ENCODE measurements around the gene ARVCF. TPM values are rescaled to one million over a fixed set of nuclear protein-coding genes. Genes with fewer than 3 reads are reported as not detected.

Gene ARVCF
- total and polyA plus RNA-seq, 2 of the 8 experiments (the other 6 are each of a cell fraction or from before 2014, with no cell fraction given): 31.0 to 43.2 TPM

DNA sequence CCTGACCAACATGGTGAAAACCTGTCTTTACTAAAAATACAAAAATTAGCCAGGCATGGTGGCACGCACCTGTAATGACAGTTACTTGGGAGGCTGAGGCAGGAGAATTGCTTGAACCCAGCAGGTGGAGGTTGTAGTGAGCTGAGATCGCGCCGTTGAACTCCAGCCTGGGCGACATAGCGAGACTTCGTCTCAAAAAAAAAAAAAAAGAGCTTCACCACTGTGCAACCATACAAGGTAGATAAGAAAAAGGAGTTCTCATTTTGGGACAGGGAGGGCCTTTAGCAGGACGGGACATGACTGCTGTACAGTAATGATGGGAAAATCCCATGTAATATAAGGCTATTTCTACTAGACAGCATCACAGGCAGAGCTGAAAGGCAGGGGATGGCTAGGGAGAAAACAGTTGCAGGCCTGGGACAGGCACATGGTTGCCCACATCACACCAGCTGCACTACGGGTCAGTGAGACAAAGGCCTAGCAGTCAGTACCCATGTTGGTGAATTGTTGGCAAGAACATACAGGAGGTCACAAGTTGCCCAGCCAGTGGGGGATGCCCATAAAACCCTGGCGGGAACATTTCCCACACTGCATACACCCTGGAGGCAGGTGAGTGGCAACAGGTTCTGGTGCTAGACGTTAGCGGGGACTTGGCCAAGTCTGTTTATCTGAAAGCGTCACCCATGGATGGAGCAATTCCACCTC lies 9.7 kb upstream of the ARVCF start:
- Histone ChIP-seq H3K36me3 (ENCODE audit: control insufficient read depth in 2 of 4, insufficient read depth in 4 of 4, low read length in 3 of 4) (no peaks in the 10 kb centered on the region), H3K79me2 (ENCODE audit: control insufficient read depth in 1 of 2, insufficient read depth in 2 of 2, low read length in 2 of 2) (no peaks in the 10 kb centered on the region)
- CTCF ChIA-PET (ENCODE audit: partially characterized antibody): interaction anchor here (0.7 to 8.6 kb wide), 12 partner anchors 12 to 330 kb away, joined by 3 to 54 read pairs (median 4); no protein-coding TSS in a partner anchor
- TF ChIP-seq FOSL1 (IDR thresholded peaks at IDR 0.05; ENCODE audit: insufficient read depth, low read depth, low read length): no peak
- no peak for TF ChIP-seq KDM1A (IDR thresholded peaks at IDR 0.05; ENCODE audit: borderline replicate concordance, low read length)
- TF ChIP-seq CREB1 (IDR thresholded peaks at IDR 0.05): no peak

More for the DNA sequence above, 9.7 kb upstream of the ARVCF start:
- FAIRE-seq: no peak
- POLR2A ChIA-PET (ENCODE audit: partially characterized antibody): interaction anchor here (1.1 to 1.2 kb wide), 3 partner anchors 14 to 96 kb away, joined by 3 read pairs; no protein-coding TSS in a partner anchor
- no peak overlapping the region for H2AK5ac ChIP-seq (ENCODE audit: low read depth, low read length)
- WGBS, 2 experiments (ENCODE audit: extremely low coverage in 1 of 2, insufficient coverage in 1 of 2, insufficient read length in 1 of 2, insufficient replicate concordance in 2 of 2, low coverage in 1 of 2, low lambda C conversion rate in 2 of 2, missing lambda C conversion rate in 1 of 2): 94% methylated on average over 8 of the region's 13 CpGs; no CpG with 5 or more reads in 1 of the 2 experiments
- H2BK5ac ChIP-seq (ENCODE audit: low read depth, low read length): no peak overlapping the region
- no peak overlapping the region for H2AFZ ChIP-seq (ENCODE audit: low read length)
- H4K5ac ChIP-seq (ENCODE audit: insufficient read length, low read depth, low read length): no peak overlapping the region
- H4K8ac ChIP-seq (ENCODE audit: extremely low read depth, insufficient read depth, low read length): no peak overlapping the region
- H3K14ac ChIP-seq (ENCODE audit: insufficient read length): no peak overlapping the region
- H3K18ac ChIP-seq (ENCODE audit: extremely low read depth, low read length): no peak overlapping the region
- H3K9me3 ChIP-seq (ENCODE audit: insufficient read depth in 2 of 2, low read depth in 1 of 2, low read length in 1 of 2): no peaks in the 10 kb centered on the region
- no peak overlapping the region for H2BK15ac ChIP-seq (ENCODE audit: low read length)
- no peak overlapping the region for H3K9ac ChIP-seq (replicated peaks in 1 of 4; ENCODE audit: extremely low read depth in 1 of 4, low read depth in 3 of 4, low read length in 3 of 4)
- no peak overlapping the region for H3K56ac ChIP-seq (replicated peaks; ENCODE audit: insufficient read length, low read depth, low read length)
- H4K91ac ChIP-seq (replicated peaks; ENCODE audit: insufficient read length, low read length): no peak overlapping the region
- no peak overlapping the region for H3K27ac ChIP-seq (ENCODE audit: low read depth, low read length)
- no peak overlapping the region for H3K23ac ChIP-seq (ENCODE audit: insufficient read length)
- H4K20me1 ChIP-seq (replicated peaks in 1 of 2; ENCODE audit: control insufficient read depth in 1 of 2, insufficient read depth in 2 of 2, low read length in 2 of 2): peaks cover 10 to 18% of the 10 kb centered on the region in 2 experiments
- H3K79me1 ChIP-seq (ENCODE audit: low read depth, low read length): peaks cover 8% of the 10 kb centered on the region
- peaks cover 0 to 8% (median 5%) of the 10 kb centered on the region in 4 experiments; a peak in 5 of 7 replicates for H3K4me1 ChIP-seq (replicated peaks in 1 of 4; ENCODE audit: control insufficient read depth in 3 of 4, insufficient read depth in 4 of 4, low read length in 3 of 4)
- H2BK120ac ChIP-seq (replicated peaks; ENCODE audit: low read depth, low read length): no peak overlapping the region
- H2BK12ac ChIP-seq (ENCODE audit: low read depth, low read length): no peak overlapping the region
- no peak overlapping the region for H2BK20ac ChIP-seq (ENCODE audit: low read length)
- no peak overlapping the region for H3K4me3 ChIP-seq (ENCODE audit: extremely low read depth in 1 of 4, insufficient read depth in 2 of 4, low read depth in 3 of 4, low read length in 4 of 4)
- DNase-seq (ENCODE audit: low read depth in 1 of 2, low spot score in 2 of 2): no peak
- H3K27me3 ChIP-seq (replicated peaks in 1 of 4; ENCODE audit: control insufficient read depth in 3 of 4, extremely low read depth in 1 of 4, insufficient read depth in 3 of 4, low read length in 3 of 4): no peaks in the 10 kb centered on the region
- peaks cover 1% of the 10 kb centered on the region; the same call in 1 of the 2 replicates for H3K23me2 ChIP-seq (ENCODE audit: low read depth, low read length)
- H3K4ac ChIP-seq (replicated peaks; ENCODE audit: insufficient read length, low read depth, low read length): no peak overlapping the region
- H3K4me2 ChIP-seq (ENCODE audit: insufficient read depth in 1 of 2, low read depth in 2 of 2, low read length in 2 of 2): no peak overlapping the region
